Measurements from ENCODE around the gene SZT2.
"Not testable (repeated sequence)": the region's sequence is repeated elsewhere in the genome, so short reads cannot be mapped to it uniquely, and the experiment has no call there.

Gene SZT2

DNA sequence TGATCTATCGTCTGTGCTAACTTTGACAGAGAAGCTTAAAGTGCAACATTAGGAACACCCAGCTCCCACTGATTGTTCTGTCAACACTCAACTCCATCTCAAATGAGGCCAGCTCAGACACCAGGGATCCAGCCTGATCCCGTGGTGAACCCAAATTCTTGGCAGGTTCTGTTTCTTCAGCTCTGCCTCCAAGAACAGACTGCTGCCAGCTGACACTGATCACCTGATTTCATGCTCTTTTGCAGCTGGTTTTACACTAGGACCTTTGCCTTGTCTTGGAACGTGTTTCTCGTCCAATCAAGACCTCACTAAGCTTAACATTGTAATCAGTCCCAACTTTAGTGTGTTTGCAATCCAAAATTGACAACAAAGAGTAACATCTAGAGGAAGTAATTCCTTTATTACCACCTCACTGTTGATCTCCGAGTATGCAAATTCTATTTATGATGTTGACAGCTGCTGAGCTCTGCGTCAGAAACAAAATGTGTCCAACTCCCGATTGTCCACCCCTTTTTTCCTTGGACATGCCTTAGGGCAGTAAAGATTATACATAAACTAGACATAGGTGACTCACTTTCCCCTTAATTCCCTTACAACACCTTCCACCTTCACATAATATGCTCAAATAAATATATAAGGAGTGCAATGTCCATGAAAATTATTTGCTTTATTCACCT is 65.7 kb downstream of the SZT2 start:
- no peak overlapping the region for H3K4me3 ChIP-seq (ENCODE audit: low read depth, low read length)
- H3K27me3 ChIP-seq (ENCODE audit: control insufficient read depth, insufficient read depth, low read length), result no peaks in the 10 kb centered on the region
- TF ChIP-seq, protein P1, sequence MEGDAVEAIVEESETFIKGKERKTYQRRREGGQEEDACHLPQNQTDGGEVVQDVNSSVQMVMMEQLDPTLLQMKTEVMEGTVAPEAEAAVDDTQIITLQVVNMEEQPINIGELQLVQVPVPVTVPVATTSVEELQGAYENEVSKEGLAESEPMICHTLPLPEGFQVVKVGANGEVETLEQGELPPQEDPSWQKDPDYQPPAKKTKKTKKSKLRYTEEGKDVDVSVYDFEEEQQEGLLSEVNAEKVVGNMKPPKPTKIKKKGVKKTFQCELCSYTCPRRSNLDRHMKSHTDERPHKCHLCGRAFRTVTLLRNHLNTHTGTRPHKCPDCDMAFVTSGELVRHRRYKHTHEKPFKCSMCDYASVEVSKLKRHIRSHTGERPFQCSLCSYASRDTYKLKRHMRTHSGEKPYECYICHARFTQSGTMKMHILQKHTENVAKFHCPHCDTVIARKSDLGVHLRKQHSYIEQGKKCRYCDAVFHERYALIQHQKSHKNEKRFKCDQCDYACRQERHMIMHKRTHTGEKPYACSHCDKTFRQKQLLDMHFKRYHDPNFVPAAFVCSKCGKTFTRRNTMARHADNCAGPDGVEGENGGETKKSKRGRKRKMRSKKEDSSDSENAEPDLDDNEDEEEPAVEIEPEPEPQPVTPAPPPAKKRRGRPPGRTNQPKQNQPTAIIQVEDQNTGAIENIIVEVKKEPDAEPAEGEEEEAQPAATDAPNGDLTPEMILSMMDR (IDR thresholded peaks at IDR 0.05), result no peak
- H3K9me3 ChIP-seq (ENCODE audit: control insufficient read depth, low read length), result no peaks in the 10 kb centered on the region
- H3K27ac ChIP-seq, result no peak overlapping the region
- H3K9ac ChIP-seq, result no peak overlapping the region
- H3K4me2 ChIP-seq (ENCODE audit: low read length), result peak overlapping the region; percentile 18
- no peak overlapping the region for H2AFZ ChIP-seq
- no peaks in the 10 kb centered on the region for H3K4me1 ChIP-seq
- H3K79me2 ChIP-seq, result no peaks in the 10 kb centered on the region
- H3K36me3 ChIP-seq (ENCODE audit: control insufficient read depth, insufficient read depth, low read length), result no peaks in the 10 kb centered on the region

DNA sequence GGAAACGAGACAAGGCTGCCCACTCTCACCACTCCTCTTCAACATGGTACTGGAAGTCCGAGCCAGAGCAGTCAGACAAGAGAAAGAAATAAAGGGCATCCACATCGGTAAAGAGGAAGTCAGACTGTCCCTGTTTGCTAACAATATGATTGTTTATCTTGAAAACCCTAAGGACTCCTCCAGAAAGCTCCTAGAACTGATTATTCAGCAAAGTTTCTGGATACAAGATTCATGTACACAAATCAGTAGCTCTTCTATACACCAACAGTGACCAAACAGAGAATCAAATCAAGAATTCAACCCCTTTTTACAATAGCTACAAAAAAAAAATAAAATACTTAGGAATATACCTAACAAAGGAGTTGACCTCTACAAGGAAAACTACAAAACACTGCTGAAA is 68.7 kb downstream of the SZT2 start:
- not testable (repeated sequence) for H3K27ac ChIP-seq; H3K27me3 ChIP-seq (ENCODE audit: control insufficient read depth, insufficient read depth, low read length); H3K9me3 ChIP-seq (ENCODE audit: control insufficient read depth, low read length); H3K9ac ChIP-seq; H3K79me2 ChIP-seq; H2AFZ ChIP-seq; H3K36me3 ChIP-seq (ENCODE audit: control insufficient read depth, insufficient read depth, low read length); H3K4me3 ChIP-seq (ENCODE audit: low read depth, low read length); H3K4me2 ChIP-seq (ENCODE audit: low read length); H3K4me1 ChIP-seq

DNA sequence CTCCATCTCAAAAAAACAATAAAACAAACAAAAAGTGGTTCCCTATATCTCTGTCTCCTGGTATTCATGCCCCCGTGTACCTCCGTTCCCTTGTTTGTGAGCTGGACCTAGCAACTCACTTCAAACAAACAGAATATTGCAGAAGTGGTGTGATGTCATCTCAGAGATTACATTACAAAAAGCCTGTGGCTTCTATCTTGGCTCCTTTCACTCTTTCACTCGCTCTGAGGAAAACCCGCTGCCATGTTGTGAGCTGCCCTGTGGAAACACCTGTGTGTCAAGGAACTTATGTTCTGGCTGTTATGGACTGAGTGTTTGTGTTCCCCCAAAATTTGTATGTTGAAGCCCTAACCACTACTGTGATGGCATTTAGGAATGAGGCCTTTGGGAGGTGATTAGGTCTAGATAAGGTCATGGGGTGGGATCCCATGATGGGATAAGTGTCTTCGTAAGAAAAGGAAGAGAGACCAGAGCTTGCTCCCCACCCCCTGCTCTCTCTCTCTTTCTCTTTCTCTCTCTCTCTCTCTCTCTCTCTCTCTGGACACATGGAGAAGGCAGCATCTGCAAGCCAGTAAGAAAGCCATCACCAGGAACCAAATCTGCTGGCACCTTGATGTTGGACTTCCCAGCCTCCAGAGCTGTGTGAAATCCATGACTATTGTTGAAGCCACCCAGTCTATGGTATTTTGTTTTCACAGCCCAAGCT is 71.4 kb downstream of the SZT2 start:
- H3K27ac ChIP-seq, result no peak overlapping the region
- no peak overlapping the region for H3K4me3 ChIP-seq (ENCODE audit: low read depth, low read length)
- H3K4me1 ChIP-seq, result no peaks in the 10 kb centered on the region
- no peaks in the 10 kb centered on the region for H3K36me3 ChIP-seq (ENCODE audit: control insufficient read depth, insufficient read depth, low read length)
- H3K9me3 ChIP-seq (ENCODE audit: control insufficient read depth, low read length), result no peaks in the 10 kb centered on the region
- H3K4me2 ChIP-seq (ENCODE audit: low read length), result no peak overlapping the region
- TF ChIP-seq, protein P1 (IDR thresholded peaks at IDR 0.05), result no peak
- no peaks in the 10 kb centered on the region for H3K27me3 ChIP-seq (ENCODE audit: control insufficient read depth, insufficient read depth, low read length)
- no peaks in the 10 kb centered on the region for H3K79me2 ChIP-seq
- H2AFZ ChIP-seq, result no peak overlapping the region
- H3K9ac ChIP-seq, result no peak overlapping the region

DNA sequence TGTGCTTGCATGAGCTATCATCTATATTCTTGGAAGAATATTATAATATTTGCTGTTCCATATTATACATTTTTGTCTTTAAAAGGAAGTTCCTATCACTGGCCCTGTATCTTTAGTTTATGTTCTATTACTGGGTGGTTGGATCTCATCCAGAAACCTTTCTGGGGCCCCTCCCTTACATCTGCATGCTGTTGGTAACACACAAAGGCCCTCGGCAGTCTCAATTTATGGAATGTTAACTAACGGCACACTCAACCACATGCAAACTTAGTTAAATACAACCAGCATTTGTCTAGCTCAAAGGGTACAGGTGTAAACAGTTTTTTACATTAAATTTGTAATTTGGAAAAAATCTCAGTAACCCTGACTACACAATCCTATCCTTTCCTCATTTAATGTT is 73.8 kb downstream of the SZT2 start:
- TF ChIP-seq, protein P1 (IDR thresholded peaks at IDR 0.05), result no peak
- Histone ChIP-seq H3K27ac (no peak overlapping the region), H3K4me2 (ENCODE audit: low read length) (no peak overlapping the region), H3K9ac (no peak overlapping the region), H2AFZ (no peak overlapping the region), H3K4me1 (no peaks in the 10 kb centered on the region), H3K9me3 (ENCODE audit: control insufficient read depth, low read length) (no peaks in the 10 kb centered on the region), H3K36me3 (ENCODE audit: control insufficient read depth, insufficient read depth, low read length) (no peaks in the 10 kb centered on the region), H3K27me3 (ENCODE audit: control insufficient read depth, insufficient read depth, low read length) (no peaks in the 10 kb centered on the region), H3K4me3 (ENCODE audit: low read depth, low read length) (no peak overlapping the region), H3K79me2 (no peaks in the 10 kb centered on the region)

DNA sequence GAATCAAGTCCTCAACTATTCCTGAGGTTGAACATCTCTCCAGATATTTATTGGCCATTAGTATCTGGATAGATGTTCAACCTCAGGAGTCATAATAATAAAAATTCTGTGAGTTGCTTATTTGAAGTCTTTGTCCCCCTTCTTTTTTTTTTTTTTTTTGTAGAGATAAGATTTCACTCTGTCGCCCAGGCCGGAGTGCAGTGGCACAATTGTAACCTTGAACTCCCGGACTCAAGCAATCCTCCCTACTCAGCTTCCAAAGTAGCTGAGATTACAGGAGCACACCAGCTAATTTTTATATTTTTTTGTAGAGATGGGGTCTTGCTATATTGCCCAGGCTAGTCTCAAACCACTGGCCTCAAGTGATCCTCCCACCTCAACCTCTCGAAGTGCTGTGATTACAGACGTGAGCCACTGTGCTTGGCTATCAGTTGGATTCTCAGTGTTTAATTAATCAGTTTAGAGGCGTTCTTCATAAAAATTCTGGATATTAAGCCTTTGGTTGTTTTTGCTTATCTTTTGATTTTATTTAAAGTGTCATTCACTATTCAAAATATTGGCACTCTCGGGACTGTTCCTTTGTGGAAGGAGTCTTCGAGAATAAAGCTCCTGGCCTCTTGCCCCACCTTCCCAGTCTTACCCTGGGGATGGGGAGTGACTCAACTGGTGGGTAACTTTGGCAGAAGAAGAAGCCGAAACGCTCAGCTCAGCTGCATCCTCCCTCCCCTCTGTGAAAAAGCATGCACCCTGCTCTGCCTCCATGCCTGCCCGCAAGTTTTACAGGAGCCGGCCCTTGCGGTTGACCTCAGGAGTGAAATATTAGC is 75.2 kb downstream of the SZT2 start:
- H3K9me3 ChIP-seq (ENCODE audit: control insufficient read depth, low read length), result no peaks in the 10 kb centered on the region
- H3K27me3 ChIP-seq (ENCODE audit: control insufficient read depth, insufficient read depth, low read length), result no peaks in the 10 kb centered on the region
- TF ChIP-seq, protein P1 (IDR thresholded peaks at IDR 0.05), result no peak
- H3K36me3 ChIP-seq (ENCODE audit: control insufficient read depth, insufficient read depth, low read length), result no peaks in the 10 kb centered on the region
- H3K79me2 ChIP-seq, result no peaks in the 10 kb centered on the region
- H3K4me3 ChIP-seq (ENCODE audit: low read depth, low read length), result no peak overlapping the region
- no peak overlapping the region for H3K27ac ChIP-seq
- H3K4me2 ChIP-seq (ENCODE audit: low read length), result no peak overlapping the region
- H2AFZ ChIP-seq, result no peak overlapping the region
- no peak overlapping the region for H3K9ac ChIP-seq
- H3K4me1 ChIP-seq, result no peaks in the 10 kb centered on the region
